ENCODE data around the gene TMEM240. TPM values are rescaled to one million over a fixed set of nuclear protein-coding genes. Genes with fewer than 3 reads are reported as not detected.

Gene TMEM240
- total and polyA plus RNA-seq, 9 of the 15 experiments (the other 6 are each of a cell fraction or from before 2014, with no cell fraction given): 0.24 to 2.0 (median 0.69) TPM; not detected in 5

GRCh38 chr1:1574721-1575537 lies 34.5 kb upstream of the TMEM240 start, which contains the start of gene SSU72 (continued):
- TF ChIP-seq LEF1 (IDR thresholded peaks at IDR 0.05) (peak; percentile 31; the same call in 1 of the 2 replicates), ATF1 (CRISPR knock-in tag; IDR thresholded peaks at IDR 0.05) (peak; percentile 99), ATF1 (tag; IDR thresholded peaks at IDR 0.05) (peak; percentile 100), ZFX (CRISPR knock-in tag; IDR thresholded peaks at IDR 0.05) (peak; percentile 97), SRSF7 (optimal IDR thresholded peaks at IDR 0.05; ENCODE audit: low read depth, low read length) (no peak), ZNF217 (CRISPR knock-in tag; IDR thresholded peaks at IDR 0.05) (no peak), ELF1 (tag; IDR thresholded peaks at IDR 0.05) (peak; percentile 96), SFPQ (IDR thresholded peaks at IDR 0.05; ENCODE audit: low read depth, low read length) (no peak), ZNF3 (CRISPR knock-in tag; IDR thresholded peaks at IDR 0.05) (no peak), BDP1 (IDR thresholded peaks at IDR 0.05; ENCODE audit: insufficient read depth, insufficient read length) (no peak), E4F1 (CRISPR knock-in tag; IDR thresholded peaks at IDR 0.05; ENCODE audit: borderline replicate concordance) (peak; percentile 75; the same call in 1 of the 2 replicates), GABPB1 (CRISPR knock-in tag; IDR thresholded peaks at IDR 0.05) (peak; percentile 83), SNIP1 (IDR thresholded peaks at IDR 0.05; ENCODE audit: low read depth) (no peak), SIX5 (IDR thresholded peaks at IDR 0.05; ENCODE audit: borderline replicate concordance in 1 of 2, insufficient read depth in 1 of 2, low read depth in 1 of 2, low read length in 2 of 2) (peak; percentile 50 to 60; a peak in 3 of 4 replicates), KDM2B (CRISPR knock-in tag; IDR thresholded peaks at IDR 0.05) (peak; percentile 48; the same call in 1 of the 2 replicates), HMGN3 (IDR thresholded peaks at IDR 0.05; ENCODE audit: borderline replicate concordance, extremely low read depth, insufficient read length, low read depth, low read length) (peak; percentile 80), GTF3C2 (IDR thresholded peaks at IDR 0.05; ENCODE audit: borderline replicate concordance, extremely low read depth, insufficient read length) (no peak), NR2C2 (CRISPR knock-in tag; IDR thresholded peaks at IDR 0.05) (peak; percentile 80; the same call in 1 of the 2 replicates), NR2C2 (tag; IDR thresholded peaks at IDR 0.05) (peak; percentile 90)
